GM12865 (cell line): Measurements from ENCODE around the gene ATP8B3.

Experiments used
- DNase-seq: peaks from one replicate; pipeline ENCODE4 v3.0.0; 2010; ENCODE audit warnings: low read depth
- H3K4me3 ChIP-seq: 2 replicates; pipeline ENCODE4 v1.5.1; 2011; ENCODE audit warnings: mild to moderate bottlenecking, low read depth, low read length, control low read depth
- TF ChIP-seq, protein P1 (sequence below): IDR thresholded peaks from 2 replicates; pipeline ENCODE4 v1.5.1; 2011; ENCODE audit warnings: low read length, control low read depth, low read depth, inconsistent platforms; ENCODE audit not compliant: insufficient read depth; ENCODE audit errors: missing control alignments

Gene ATP8B3

DNA sequence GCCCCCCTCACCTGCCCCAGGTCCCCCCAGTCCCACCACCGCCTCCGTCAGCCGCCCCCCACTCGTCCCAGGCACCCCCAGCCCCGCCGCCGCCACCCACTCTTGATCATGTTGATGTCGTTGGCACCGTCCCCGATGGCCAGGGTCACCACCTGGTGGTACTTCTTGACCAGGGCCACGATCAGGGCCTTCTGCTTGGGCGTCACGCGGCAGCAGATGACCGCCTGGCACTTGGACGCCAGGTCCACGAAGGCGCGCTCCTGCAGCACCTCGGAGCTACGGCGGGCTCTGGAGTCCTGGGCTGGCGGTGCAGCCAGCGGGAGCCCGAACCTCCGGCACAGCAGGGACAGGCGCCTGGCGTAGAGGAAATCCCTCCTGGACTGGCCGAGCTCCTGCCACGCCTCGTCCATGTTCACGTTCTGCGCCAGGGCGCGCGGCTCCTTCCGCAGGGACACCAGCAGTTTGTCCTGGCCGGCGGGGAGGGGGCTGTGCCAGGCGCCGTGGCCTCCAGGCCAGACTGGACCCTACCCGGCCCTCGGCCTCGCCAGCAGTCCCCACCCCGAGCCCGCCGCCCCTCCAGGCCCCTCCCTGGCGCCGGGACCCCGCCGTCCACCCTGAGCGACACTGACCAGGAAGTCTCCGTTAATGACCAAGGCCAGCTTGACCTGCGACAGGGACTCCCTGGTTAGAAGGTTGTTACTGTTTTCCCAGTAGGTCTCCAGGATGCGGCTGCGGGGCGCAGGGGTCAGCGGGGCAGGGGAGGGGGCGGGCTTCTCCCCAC is 22.6 kb downstream of the ATP8B3 start:
- TF ChIP-seq, protein P1, sequence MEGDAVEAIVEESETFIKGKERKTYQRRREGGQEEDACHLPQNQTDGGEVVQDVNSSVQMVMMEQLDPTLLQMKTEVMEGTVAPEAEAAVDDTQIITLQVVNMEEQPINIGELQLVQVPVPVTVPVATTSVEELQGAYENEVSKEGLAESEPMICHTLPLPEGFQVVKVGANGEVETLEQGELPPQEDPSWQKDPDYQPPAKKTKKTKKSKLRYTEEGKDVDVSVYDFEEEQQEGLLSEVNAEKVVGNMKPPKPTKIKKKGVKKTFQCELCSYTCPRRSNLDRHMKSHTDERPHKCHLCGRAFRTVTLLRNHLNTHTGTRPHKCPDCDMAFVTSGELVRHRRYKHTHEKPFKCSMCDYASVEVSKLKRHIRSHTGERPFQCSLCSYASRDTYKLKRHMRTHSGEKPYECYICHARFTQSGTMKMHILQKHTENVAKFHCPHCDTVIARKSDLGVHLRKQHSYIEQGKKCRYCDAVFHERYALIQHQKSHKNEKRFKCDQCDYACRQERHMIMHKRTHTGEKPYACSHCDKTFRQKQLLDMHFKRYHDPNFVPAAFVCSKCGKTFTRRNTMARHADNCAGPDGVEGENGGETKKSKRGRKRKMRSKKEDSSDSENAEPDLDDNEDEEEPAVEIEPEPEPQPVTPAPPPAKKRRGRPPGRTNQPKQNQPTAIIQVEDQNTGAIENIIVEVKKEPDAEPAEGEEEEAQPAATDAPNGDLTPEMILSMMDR, result no peak
- DNase-seq, result no peak
- no peak overlapping the region for H3K4me3 ChIP-seq

DNA sequence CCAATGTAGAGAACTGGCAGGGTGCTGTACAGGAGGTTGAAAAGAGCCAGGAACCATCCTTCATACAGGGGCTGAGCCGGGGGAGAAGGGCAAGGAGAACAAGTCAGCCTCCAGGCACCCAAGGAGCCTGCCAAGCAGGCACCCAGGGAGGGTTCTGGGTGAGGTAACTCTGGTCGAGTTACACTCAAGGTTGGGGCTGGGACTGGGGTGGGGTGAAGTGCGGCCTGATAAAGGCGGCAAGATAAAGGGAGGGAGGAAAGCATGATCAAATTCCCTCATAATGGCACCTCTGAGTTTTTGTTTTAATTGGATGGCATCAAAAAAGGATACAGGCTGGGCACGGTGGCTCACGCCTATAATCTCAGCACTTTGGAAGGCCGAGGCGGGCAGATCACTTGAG is 25.0 kb downstream of the ATP8B3 start:
- no peak for DNase-seq
- TF ChIP-seq, protein P1, result no peak
- H3K4me3 ChIP-seq, result no peak overlapping the region

DNA sequence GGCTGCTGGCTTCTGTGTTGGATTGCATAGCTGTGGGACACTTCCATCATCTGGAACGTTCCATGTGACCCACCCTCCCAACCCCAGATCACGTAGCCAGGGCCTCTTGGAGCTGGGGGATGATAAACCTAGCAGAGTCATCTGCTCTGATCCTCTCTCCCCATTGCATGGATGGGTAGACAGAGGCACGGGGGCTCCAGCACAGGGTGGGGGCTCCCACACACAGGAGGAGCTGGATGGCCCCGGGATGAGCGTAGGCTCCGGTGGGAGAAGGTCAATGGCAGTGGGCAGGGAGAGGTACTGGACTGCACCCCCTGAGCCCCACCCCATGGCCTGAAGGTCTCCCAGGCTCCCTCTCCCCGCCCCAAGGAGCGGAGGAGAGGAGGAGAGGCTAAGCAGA is 25.4 kb downstream of the ATP8B3 start:
- H3K4me3 ChIP-seq, result no peak overlapping the region
- no peak for DNase-seq
- TF ChIP-seq, protein P1, result no peak

DNA sequence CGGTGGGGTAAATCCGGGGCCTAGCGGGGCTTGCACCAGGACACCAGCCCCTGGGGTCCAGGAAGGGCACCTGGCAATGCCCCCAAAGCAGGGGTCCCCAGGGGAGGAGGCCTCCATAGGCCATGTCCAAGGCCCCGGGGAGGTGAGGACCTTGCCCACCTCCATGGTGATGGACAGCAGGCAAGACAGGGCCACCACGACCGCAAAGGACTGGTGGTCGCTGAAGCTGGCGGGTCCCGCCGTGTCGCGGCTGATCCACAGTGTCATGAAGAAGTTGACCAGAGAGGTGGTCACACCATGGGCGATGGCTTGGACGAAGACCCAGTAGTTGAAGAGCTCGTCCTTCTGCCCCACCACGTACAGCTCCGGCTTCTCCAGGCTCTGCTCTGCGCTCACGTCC is 26.8 kb downstream of the ATP8B3 start:
- TF ChIP-seq, protein P1, result no peak
- DNase-seq, result no peak
- H3K4me3 ChIP-seq, result no peak overlapping the region

DNA sequence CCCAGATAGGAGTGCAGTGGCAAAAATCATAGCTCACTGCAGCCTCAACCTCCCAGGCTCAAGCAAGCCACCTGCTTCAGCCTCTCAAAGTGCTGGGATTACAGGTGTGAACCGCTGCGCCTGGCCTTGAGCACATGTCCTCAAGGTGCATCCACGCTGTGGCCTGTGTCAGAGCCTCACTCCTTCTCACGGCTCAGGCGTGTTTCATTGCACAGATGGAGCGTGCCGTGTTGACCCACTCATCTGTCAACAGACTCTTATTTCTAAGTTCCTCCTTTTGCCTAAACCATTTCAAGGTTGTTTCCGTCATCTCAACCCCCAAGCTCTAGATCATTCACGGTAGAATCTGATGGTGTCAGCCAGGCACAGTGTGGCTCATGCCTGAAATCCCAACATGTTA is 28.2 kb downstream of the ATP8B3 start:
- DNase-seq, result no peak
- TF ChIP-seq, protein P1, result no peak
- no peak overlapping the region for H3K4me3 ChIP-seq

DNA sequence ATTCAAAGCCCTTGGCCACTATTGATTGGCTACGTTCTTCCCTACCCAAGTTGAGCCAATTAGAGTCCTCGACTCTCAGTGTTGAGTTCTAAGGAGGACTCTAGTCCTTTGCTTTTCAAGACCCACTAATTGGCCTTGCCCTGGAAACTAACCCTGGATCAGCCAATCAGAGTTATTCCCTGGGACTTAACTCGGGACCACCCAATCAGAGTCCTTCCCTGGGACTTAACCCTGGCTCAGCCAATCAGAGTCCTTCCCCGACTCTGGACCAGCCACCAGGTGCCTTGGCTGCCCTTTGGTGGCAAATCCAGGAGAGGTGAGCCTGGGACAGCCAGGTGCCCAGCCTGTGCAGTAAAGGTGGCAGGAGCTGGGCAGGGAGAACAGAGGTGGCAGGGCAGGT is 28.7 kb downstream of the ATP8B3 start:
- H3K4me3 ChIP-seq, result no peak overlapping the region
- DNase-seq, result no peak
- TF ChIP-seq, protein P1, result no peak

DNA sequence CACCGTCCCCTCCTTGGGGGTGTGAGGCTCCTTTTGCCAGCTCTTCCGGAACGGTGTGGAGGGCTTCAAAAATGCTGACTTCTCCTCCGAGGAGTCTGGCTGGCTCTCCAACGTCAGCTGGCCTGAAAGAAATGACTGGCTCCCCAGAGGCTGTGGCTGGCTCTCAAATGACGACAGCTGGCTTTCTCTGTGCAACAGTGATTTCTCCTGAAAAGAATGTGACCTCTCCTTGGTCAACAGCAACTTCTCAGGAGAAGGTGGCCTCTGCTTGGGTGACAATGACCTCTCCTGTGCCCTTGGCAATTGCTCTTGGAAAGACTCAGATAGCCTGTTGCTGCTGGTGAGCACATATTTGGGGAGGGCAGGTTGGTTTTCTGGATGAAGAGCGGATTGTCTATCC is 29.6 kb downstream of the ATP8B3 start:
- no peak for DNase-seq
- H3K4me3 ChIP-seq, result no peak overlapping the region
- TF ChIP-seq, protein P1, result no peak
